HG03520 (cell line): Measurements from ENCODE around the gene OR4S1.
A peak's percentile ranks its signal among the peaks of the same experiment; 100 is the strongest.
"Not testable (repeated sequence)": the region's sequence is repeated elsewhere in the genome, so short reads cannot be mapped to it uniquely, and the experiment has no call there.

Source experiments
- ATAC-seq: cut with Tn5 transposase; IDR thresholded peaks from one replicate; pipeline ENCODE4 v1.9.1; 2021; ENCODE audit warnings: mild to moderate bottlenecking, moderate library complexity; ENCODE audit not compliant: unreplicated experiment

The OR4S1 gene

GRCh38 chr11:48305923-48306322 lies at the start of gene OR4S1:
TSS of gene OR4S1 (plus strand) at chr11:48306223. CDS start at chr11:48306223, 0 bp downstream.
- no peak for ATAC-seq

GRCh38 chr11:48261600-48261999 lies 44.4 kb upstream of the OR4S1 start:
- no peak for ATAC-seq

GRCh38 chr11:48263423-48263911 lies 42.6 kb upstream of the OR4S1 start, which contains the start of gene OR4X1:
TSS of gene OR4X1 (plus strand) at chr11:48263861. CDS start at chr11:48263861, 0 bp downstream.
- ATAC-seq, result no peak

- ATAC-seq, result no peak
These were observed 35.4 kb upstream of the OR4S1 start for GRCh38 chr11:48270621-48271020.

GRCh38 chr11:48272606-48273005 lies 33.4 kb upstream of the OR4S1 start:
- ATAC-seq, result no peak

GRCh38 chr11:48307760-48308386 lies 1.9 kb downstream of the OR4S1 start:
- ATAC-seq, result peak; percentile 95

GRCh38 chr11:48313590-48313989 lies 7.6 kb downstream of the OR4S1 start:
- ATAC-seq, result not testable (repeated sequence)

- not testable (repeated sequence) for ATAC-seq
These were observed 13.8 kb downstream of the OR4S1 start for GRCh38 chr11:48319813-48320212.

GRCh38 chr11:48324620-48325019 lies 18.6 kb downstream of the OR4S1 start, which contains the start of gene OR4C3:
TSS of gene OR4C3 (plus strand) at chr11:48324920. CDS start at chr11:48325022, 102 bp downstream.
- not testable (repeated sequence) for ATAC-seq

GRCh38 chr11:48341466-48341865 lies 35.4 kb downstream of the OR4S1 start:
- ATAC-seq, result no peak

GRCh38 chr11:48342505-48342904 lies 36.5 kb downstream of the OR4S1 start:
- ATAC-seq, result not testable (repeated sequence)

GRCh38 chr11:48346286-48346685 lies 40.3 kb downstream of the OR4S1 start:
- ATAC-seq, result not testable (repeated sequence)

GRCh38 chr11:48354013-48354412 lies 48.0 kb downstream of the OR4S1 start:
- ATAC-seq, result no peak

GRCh38 chr11:48354677-48355076 lies 48.7 kb downstream of the OR4S1 start:
- no peak for ATAC-seq
